Stimulated activated naive CD8-positive, alpha-beta T cell treated with anti-CD3 and anti-CD28 coated beads, Interleukin-15, amount 100 ng/mL, for 72 hours (primary cell): Measurements from ENCODE around the gene CBX5.
"Not testable (repeated sequence)": the region's sequence is repeated elsewhere in the genome, so short reads cannot be mapped to it uniquely, and the experiment has no call there.

Experiments
- ATAC-seq: fragments of 150-1000 bp; cut with Tn5 transposase; 2 replicates; pipeline ENCODE4 v1.10.0; 2021; ENCODE audit warnings: mild to moderate bottlenecking, moderate library complexity
- DNase-seq, 2 donors: peaks; one replicate each; pipeline ENCODE4 v3.0.0; 2021 to 2022
- H3K27ac Mint-ChIP-seq, 2 donors: one replicate each; pipeline ENCODE4 v1.8.0; 2022; ENCODE audit warnings: mild to moderate bottlenecking in 2 of 2, mixed read lengths in 2 of 2, moderate library complexity in 2 of 2
- H3K27me3 Mint-ChIP-seq: one replicate; pipeline ENCODE4 v1.8.0; 2022; ENCODE audit warnings: mixed read lengths
- H3K4me1 Mint-ChIP-seq: one replicate; pipeline ENCODE4 v1.8.0; 2022; ENCODE audit warnings: mild to moderate bottlenecking, mixed read lengths
- H3K4me3 Mint-ChIP-seq, 2 donors: one replicate each; pipeline ENCODE4 v1.8.0; 2022; ENCODE audit warnings: mild to moderate bottlenecking in 2 of 2, mixed read lengths in 2 of 2, moderate library complexity in 1 of 2
- H3K9me3 Mint-ChIP-seq, 2 donors: one replicate each; pipeline ENCODE4 v1.8.0; 2022; ENCODE audit warnings: mixed read lengths in 2 of 2

CBX5 gene

DNA sequence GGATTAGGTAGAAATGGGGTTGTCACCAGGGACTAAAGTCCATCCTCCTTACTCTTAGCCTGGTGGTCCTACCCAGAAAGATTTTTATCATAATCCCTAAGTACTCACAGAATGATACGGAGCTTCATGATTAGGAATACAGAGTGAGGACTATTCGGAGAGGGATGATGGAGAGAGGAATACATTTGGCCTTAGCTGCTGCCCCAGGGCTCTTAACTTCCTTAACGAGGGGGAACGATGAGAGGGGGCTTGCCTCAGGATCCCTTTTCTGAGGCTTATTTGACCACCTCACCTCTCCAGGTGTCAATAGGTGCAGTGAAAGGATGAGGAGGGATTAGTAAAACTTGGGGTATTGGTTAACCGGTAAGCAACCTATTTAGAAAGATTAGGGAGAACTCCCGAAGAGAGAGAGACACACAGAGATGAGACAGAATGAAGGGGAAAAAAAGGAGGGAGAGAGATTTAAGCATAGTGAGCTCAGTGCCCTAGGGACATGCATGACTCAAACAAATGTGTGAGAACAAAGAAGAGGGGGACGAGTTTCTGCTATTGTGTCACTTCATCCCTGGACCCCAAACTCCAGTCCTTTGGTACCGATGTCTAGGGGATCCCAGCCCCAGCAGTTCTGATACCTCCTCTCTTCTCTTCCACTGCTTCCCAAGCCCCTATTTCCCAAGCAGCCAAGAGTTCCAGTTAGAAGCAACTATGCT lies 19.7 kb upstream of the CBX5 start:
- peaks cover 29% of the 10 kb centered on the region for H3K4me1 Mint-ChIP-seq
- peaks cover 70% of the 10 kb centered on the region for H3K27me3 Mint-ChIP-seq
- DNase-seq (no peak), ATAC-seq (no peak)
- no peaks in the 10 kb centered on the region for H3K9me3 Mint-ChIP-seq
- no peak overlapping the region for H3K4me3 Mint-ChIP-seq
- no peak overlapping the region for H3K27ac Mint-ChIP-seq

DNA sequence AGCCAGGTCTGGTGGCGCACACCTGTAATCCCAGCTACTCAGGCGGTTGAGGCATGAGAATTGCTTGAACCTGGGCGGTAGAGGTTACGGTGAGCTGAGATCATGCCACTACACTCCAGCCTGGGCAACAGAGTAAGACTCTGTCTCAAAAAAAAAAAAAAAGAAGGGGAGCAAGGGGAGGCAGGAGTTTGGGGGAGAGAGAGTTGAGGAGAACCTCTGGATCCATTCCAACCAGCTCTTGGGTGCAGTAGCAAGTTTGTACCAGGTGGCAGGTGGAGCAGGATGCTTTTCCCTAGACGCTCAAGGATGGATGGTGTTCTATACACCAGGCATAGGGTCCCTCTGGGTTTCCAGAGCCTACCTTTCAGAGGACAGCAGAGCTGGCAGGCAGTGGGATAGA lies 19.0 kb upstream of the CBX5 start:
- peaks cover 62% of the 10 kb centered on the region for H3K27me3 Mint-ChIP-seq
- no peak overlapping the region for H3K4me3 Mint-ChIP-seq
- H3K27ac Mint-ChIP-seq = no peak overlapping the region
- no peaks in the 10 kb centered on the region for H3K9me3 Mint-ChIP-seq
- peaks cover 21% of the 10 kb centered on the region for H3K4me1 Mint-ChIP-seq
- DNase-seq = no peak
- no peak for ATAC-seq

DNA sequence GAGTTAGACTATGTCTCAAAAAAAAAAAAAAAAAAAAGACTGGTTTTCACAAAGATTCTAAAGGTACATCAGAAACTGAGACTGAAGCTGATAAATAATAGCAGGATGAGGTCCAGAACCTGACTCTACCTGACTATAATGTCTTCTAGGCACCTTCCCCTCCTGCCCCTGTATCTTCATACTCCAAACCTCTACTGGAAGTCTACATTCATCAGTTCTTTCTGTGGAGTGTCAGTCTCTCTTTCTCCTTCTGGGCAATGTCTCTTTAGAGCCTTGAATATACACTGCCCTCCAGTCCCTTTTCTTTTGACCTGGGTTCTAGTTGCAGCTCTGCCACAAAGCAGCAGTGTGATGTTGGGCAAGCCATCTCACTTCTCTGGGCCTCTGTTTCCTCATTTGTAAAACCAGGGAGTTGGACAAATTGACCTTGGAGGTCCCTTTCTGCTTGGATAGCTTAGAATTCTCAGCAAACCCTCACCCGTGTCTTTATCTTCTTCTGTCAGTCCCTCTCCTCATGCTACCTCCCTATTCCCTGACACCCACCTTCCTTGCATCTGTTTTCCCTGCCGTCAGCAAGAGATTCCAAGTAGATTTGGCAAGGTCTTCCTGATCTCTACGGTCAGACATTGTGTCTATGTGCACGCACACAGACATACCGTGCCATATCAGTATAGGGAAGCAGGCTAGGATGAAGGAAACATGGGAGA lies 16.6 kb upstream of the CBX5 start:
- no peak overlapping the region for H3K27ac Mint-ChIP-seq
- H3K9me3 Mint-ChIP-seq = no peaks in the 10 kb centered on the region
- H3K4me3 Mint-ChIP-seq = no peak overlapping the region
- ATAC-seq = no peak
- peaks cover 20% of the 10 kb centered on the region for H3K4me1 Mint-ChIP-seq
- no peak for DNase-seq
- peaks cover 39% of the 10 kb centered on the region for H3K27me3 Mint-ChIP-seq

DNA sequence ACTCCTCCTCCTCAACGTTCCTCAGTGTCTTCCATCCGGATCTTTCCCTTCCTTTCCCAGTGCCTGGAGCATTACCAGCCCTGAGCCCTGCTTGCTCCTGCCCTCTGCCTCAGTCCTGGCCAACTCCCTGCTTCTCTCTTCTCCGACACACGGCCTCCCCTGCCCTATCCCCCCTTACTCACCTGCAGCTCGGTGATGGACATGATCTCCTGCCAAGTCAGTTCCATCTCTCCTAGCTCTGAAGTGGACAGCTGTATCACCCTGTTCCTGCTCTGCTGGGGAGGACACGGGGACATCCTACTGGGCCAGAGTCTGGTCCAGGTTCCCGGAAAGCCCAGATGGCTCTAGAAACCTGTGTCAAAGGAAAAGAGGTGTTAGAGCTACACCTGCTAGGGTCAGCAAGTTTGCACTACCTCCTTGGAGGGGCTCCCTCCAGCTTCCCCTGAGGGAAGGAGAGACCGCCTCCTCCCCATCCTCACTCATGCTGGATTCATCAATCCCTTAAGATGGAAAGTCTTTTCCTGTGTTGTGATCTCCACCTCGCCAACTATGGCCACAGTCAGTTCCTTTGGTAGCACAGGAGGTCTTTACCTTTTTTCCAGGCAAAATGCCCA lies 15.1 kb upstream of the CBX5 start:
- ATAC-seq = no peak
- Mint-ChIP-seq H3K4me1 (peaks cover 7% of the 10 kb centered on the region), H3K9me3 (no peaks in the 10 kb centered on the region), H3K4me3 (no peak overlapping the region), H3K27ac (no peak overlapping the region), H3K27me3 (peaks cover 24% of the 10 kb centered on the region)
- DNase-seq = no peak

DNA sequence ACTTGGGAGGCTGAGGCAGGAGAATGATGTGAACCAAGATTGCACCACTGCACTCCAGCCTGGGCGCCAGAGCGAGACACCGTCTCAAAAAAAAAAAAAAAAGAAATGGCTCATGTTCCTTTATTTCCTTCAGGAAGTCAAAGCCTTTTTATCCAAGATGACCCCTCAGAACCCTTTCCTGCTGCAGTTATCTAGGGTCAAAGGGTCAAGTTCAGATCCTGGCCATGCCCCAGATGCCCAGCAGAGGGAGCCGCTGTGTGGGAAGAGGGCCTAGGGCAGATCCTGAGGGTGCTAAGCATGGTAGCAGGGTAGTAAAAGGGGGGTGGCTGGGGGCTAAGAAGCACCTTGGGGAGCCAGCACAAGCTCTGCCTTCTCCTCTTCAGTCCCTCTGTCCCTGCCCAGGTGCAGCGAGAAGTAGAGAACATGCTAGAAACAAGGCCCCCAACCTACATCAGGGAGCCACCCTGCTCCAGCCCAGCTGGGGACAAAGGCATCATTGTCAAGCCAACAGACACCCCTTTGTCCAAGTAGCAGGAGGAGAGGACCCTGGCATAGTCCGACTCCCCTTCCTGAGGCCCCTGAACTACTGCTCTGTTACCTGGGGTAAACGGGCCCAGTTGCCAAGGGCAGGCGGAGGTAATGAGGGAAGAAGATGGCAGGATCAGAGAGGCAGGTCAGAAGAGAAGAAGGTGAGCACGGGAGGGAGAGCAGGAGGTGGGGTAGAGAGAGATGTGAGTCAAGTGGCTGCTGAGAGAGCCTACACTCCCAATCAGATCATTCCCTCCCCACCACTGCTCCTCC lies 14.4 kb upstream of the CBX5 start:
- peak in 1 of 2 donors; percentile 60 for DNase-seq
- Mint-ChIP-seq H3K27ac (no peak overlapping the region), H3K9me3 (no peaks in the 10 kb centered on the region), H3K4me3 (no peak overlapping the region), H3K4me1 (peaks cover 6% of the 10 kb centered on the region), H3K27me3 (peaks cover 17% of the 10 kb centered on the region)
- peak; percentile 63 for ATAC-seq

DNA sequence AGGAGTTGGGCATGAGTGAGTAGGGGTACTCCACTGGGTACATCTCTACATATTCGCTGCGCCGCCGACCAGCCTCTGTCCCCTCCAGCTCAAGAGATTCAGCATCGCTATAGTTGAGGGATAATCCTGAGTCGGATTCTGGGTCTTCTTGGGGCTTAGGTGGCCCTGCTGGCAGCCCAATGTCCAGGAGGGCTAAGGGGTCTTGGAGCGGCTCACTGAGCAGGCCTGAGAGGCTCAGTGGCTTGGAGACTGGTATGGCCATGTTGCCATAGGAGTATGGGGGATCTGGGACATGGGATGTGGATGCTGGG lies 13.0 kb upstream of the CBX5 start:
- ATAC-seq (no peak), DNase-seq (no peak)
- H3K27me3 Mint-ChIP-seq = peaks cover 4% of the 10 kb centered on the region
- H3K9me3 Mint-ChIP-seq = no peaks in the 10 kb centered on the region
- no peak overlapping the region for H3K4me3 Mint-ChIP-seq
- no peak overlapping the region for H3K27ac Mint-ChIP-seq
- peaks cover 3% of the 10 kb centered on the region for H3K4me1 Mint-ChIP-seq

DNA sequence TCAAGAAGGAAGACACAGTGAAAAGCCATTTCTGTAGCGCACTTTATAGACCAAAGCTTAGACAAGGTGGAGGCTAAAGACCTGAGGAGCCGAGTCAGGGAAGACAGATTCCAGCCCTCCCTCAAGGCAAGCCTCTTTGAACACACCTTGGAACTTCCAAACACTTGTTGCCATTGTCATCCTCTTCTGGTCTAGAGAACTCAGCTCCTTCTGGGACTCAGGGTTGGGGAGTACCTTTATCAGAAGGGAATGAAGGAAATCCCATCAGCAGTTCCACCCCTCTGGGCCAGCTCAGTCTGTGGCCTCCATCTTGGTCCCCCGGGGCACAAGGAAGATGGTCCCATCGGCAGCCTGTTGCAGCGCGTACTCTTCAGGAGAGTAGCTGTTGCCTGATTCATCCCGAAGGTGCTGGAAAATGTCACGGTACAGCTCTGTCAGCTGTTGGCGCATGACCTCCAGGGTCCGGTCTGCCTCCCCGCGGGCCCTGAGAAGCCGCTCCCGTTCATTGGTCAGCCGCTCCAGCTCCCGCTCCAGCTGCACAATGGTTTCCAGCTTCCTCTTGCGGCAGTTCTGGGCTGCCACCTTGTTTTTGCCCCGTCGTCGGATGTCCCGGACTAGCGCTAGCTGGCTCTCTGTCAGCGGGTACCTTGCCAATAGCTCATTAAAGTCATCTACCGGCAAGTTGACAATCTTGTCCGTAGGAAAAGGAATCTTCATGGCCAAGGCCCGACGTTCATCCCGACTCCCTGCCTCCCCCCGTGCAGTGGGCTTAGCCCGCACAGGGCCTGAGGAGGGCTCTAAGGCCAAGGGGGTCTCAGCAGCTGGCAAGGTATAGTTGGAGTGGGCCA lies 12.4 kb upstream of the CBX5 start:
- Mint-ChIP-seq H3K4me3 (no peak overlapping the region), H3K4me1 (no peaks in the 10 kb centered on the region), H3K27me3 (no peaks in the 10 kb centered on the region), H3K9me3 (no peaks in the 10 kb centered on the region), H3K27ac (no peak overlapping the region)
- DNase-seq (no peak), ATAC-seq (no peak)

DNA sequence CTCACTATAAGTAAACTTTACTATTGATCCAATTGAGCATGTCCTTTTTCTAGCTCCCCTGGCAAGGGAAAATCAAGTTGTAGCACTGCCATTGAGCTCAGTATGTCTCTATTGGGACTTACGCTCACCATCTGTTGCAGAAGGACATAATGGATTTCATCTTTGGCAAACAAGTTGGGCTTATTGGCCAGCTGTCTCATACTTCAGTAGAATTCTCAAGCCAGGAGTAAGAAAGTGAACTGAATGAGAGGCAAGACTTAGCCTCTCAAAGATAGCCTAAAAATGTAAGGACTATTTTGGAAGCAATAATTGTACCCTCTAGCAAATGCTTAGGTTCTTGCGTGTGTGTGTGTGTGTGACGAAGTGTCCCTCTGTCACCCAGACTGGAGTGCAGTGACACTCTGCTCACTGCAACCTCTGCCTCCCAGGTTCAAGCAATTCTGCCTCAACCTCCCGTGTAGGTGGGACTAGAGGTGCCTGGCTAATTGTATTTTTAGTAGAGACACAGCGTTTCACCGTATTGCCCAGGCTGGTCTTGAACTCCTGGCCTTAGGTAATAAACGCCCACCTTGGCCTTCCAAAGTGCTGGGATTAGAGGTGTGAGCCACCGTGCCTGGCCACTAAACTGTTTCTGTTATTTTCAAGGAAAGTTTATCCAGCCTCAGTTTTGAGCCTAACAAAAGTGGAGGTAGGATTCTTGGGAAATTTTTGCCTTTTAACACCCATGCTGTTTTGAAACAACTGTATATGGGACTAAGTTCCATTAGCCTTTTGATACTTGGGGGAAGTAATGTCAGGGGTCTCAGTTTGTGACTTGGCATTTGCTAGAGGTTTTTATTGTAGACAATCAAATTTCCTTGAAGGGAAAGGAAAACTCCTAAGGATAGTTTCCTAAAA lies 7.6 kb upstream of the CBX5 start:
- H3K4me1 Mint-ChIP-seq = peaks cover 38% of the 10 kb centered on the region
- no peak overlapping the region for H3K4me3 Mint-ChIP-seq
- ATAC-seq = no peak
- DNase-seq = no peak
- H3K9me3 Mint-ChIP-seq = no peaks in the 10 kb centered on the region
- no peaks in the 10 kb centered on the region for H3K27me3 Mint-ChIP-seq
- H3K27ac Mint-ChIP-seq = peak overlapping the region in 1 of 2 donors; percentile 76

DNA sequence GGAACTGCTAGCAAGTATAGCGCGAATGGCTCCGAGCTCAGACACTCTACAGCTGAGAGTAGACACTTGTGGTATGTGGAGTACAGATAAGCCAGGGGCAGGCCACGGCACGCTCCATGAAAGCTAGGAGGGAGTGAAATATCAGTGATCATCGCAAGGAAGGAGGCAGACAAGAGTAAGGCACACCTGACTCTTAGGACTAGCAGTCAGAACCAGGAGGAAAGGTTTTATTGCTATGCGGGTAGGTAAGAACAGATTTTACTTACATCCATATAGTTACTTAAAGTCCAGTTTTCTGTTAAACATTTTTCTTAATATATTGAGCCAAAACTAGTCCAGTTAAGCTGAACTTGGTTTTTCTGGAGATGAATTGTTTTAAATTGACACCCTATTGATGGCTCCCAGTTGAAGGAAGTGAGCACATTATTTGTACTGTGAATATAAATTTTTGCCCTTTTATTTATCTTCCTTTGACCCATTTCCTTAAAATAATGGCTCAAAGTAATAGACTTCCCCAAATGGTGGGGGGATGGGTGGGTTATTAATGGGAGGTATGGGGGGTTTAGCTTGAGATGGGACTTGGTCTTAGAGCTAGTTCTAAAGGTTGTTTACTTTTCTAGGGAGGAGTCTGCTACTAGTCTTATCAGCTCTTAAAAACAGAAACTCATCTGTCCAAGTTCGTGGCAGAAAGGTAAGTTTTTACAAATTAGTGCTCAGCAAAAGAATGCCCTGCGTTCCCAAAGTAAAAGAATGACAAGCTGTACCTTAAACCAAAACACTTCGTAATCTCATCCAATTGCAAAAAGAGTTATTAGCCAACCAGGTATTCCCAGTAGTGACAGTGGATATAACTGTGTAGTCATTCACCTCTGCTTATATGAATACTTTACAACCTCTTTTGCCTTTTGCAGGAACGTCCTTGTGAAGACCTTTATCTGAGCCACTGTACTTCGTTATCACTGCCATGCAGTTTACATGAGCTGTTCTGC lies 6.4 kb upstream of the CBX5 start:
- H3K9me3 Mint-ChIP-seq = no peaks in the 10 kb centered on the region
- peaks cover 49% of the 10 kb centered on the region for H3K4me1 Mint-ChIP-seq
- DNase-seq = no peak
- H3K27me3 Mint-ChIP-seq = no peaks in the 10 kb centered on the region
- H3K27ac Mint-ChIP-seq = peak overlapping the region in 1 of 2 donors; percentile 76
- H3K4me3 Mint-ChIP-seq = peak overlapping the region; percentile 5 to 34
- ATAC-seq = no peak

DNA sequence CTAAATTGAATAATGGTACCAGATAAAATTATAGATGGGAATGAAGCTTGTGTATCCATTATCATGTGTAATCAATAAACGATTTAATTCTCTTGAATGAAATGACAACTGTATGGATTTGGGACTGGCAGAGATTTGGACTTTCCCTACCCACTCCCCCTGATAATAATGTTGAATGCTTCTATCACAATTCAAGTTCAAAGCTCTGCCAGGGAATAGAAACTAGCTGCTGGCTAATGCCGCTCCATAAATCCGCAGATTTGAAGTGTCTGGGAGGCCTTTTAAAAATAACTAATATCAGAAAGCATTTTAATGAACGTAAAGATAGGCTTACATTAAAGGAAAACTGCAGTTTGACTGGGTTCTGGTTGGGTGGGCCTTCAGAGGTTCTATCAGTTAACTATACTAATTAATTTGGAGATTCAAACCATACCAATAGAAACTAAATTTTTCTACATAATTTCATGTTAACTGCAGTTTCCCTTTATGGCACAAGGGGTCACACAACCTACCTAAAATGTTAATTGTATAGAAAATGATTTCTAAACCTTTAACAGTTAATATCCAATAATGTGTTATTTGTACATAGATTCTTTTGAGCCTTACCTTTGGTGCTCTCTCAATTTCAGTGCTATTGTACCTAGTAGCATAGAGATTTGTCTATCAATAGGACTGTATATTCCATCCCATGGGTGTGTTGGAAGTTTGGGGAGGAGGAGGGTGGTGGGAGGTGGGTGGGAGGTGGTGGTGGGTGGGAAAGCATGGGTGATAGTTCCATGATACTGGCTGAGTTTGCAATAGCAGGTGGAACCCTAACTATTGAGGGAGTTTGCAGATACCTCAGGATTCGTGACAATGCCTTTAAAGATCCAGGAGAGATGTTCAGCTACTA lies 5.5 kb upstream of the CBX5 start:
- Mint-ChIP-seq H3K9me3 (no peaks in the 10 kb centered on the region), H3K27ac (peak overlapping the region; percentile 25 to 76), H3K27me3 (no peaks in the 10 kb centered on the region), H3K4me1 (peaks cover 50% of the 10 kb centered on the region), H3K4me3 (peak overlapping the region; percentile 5 to 39)
- DNase-seq (no peak), ATAC-seq (no peak)

DNA sequence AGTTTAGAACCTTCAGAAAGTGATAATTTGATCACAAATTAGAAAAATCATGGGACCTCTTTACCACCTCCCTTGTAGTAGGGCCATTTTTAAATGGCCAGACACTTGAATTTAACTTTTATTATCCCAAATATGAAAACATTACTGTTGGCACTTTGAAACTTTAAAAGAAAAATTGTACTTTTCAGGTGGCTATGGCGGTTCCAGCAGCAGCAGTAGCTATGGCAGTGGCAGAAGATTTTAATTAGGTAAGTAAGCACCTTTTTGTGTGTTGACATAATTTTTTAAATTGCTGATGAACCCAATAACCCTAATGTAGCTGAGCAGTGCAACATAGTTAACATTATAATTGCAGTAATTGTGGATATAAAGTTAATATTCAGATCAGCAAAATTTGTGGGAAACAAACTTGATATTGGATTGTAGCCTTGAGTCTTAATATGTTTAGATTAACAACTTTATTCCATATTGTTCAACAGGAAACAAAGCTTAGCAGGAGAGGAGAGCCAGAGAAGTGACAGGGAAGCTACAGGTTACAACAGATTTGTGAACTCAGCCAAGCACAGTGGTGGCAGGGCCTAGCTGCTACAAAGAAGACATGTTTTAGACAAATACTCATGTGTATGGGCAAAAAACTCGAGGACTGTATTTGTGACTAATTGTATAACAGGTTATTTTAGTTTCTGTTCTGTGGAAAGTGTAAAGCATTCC lies 4.3 kb upstream of the CBX5 start:
- not testable (repeated sequence) for H3K27me3 Mint-ChIP-seq, ATAC-seq, H3K9me3 Mint-ChIP-seq, DNase-seq, H3K4me3 Mint-ChIP-seq
- peak overlapping the region in 1 of 2 donors; percentile 36 for H3K27ac Mint-ChIP-seq
- H3K4me1 Mint-ChIP-seq = peaks cover 50% of the 10 kb centered on the region

DNA sequence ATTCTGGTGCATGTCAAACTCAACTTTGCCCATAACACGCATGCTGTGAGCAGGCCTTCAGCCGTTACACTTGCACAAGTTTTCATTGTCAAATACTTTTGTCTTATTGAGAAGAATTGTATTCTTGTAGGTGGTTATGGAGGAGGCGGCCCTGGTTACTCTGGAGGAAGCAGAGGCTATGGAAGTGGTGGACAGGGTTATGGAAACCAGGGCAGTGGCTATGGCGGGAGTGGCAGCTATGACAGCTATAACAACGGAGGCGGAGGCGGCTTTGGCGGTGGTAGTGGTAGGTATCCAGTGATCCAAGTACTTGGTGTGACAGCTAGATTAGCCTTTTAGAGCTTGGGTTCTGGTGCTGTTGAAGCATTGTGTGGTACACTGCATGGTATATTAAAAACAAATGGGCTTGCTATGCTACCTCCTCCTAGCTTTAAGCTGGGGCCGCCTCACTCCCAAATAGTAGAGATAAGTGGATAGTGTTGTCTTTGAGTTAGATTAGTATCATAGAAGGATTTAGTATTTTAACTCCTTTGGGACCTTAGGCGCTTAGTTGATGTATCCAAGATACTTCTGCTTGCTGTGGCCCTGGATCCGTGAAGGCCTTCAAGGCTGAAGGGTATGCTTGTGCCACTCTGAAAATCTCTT lies 3.1 kb upstream of the CBX5 start:
- peak overlapping the region in 1 of 2 donors; percentile 77 for H3K27ac Mint-ChIP-seq
- no peak overlapping the region for H3K4me3 Mint-ChIP-seq
- no peaks in the 10 kb centered on the region for H3K9me3 Mint-ChIP-seq

More for the DNA sequence above, 3.1 kb upstream of the CBX5 start:
- no peak for ATAC-seq
- no peaks in the 10 kb centered on the region for H3K27me3 Mint-ChIP-seq
- DNase-seq = peak; percentile 43 to 47
- peaks cover 55% of the 10 kb centered on the region for H3K4me1 Mint-ChIP-seq
